Spleen (tissue), 11 donors: Measurements from ENCODE around the gene AKAP7. TPM values are rescaled to one million over a fixed set of nuclear protein-coding genes. Genes with fewer than 3 reads are reported as not detected.

Experiments used
- DNase-seq: peaks from one replicate; pipeline ENCODE4 v3.0.0-alpha.2; 2020
- H3K27ac ChIP-seq, 8 donors: fragments of 200-600 bp; sonication (generic) in 7 of 8; 1 replicate in 4 of 8; 2 replicates in 4 of 8; pipeline versions ENCODE4 v1.5.0 to v1.8.0; 2016 to 2021; ENCODE audit warnings: inconsistent platforms in 4 of 8, mild to moderate bottlenecking in 4 of 8, moderate library complexity in 1 of 8
- H3K27me3 ChIP-seq, 7 donors: fragments of 200-600 bp; sonication (generic) in 6 of 7; replicated peaks in 1 of 7; 1 replicate in 4 of 7; 2 replicates in 3 of 7; pipeline versions ENCODE4 v1.5.0 to v1.8.0; 2016 to 2021; ENCODE audit warnings: inconsistent platforms in 3 of 7, mild to moderate bottlenecking in 1 of 7
- H3K36me3 ChIP-seq, 6 donors: fragments of 200-600 bp; sonication (generic) in 5 of 6; 1 replicate in 4 of 6; 2 replicates in 2 of 6; pipeline versions ENCODE4 v1.5.0 to v1.8.0; 2016 to 2021; ENCODE audit warnings: inconsistent platforms in 2 of 6
- H3K4me1 ChIP-seq, 6 donors: fragments of 200-600 bp; sonication (generic) in 5 of 6; 1 replicate in 3 of 6; 2 replicates in 3 of 6; pipeline versions ENCODE4 v1.5.0 to v1.8.0; 2016 to 2021; ENCODE audit warnings: inconsistent platforms in 3 of 6
- H3K4me3 ChIP-seq, 8 donors: fragments of 200-600 bp; sonication (generic) in 7 of 8; 1 replicate in 4 of 8; 2 replicates in 4 of 8; pipeline versions ENCODE4 v1.5.0 to v1.8.0; 2016 to 2021; ENCODE audit warnings: inconsistent platforms in 4 of 8, mild to moderate bottlenecking in 4 of 8, moderate library complexity in 2 of 8
- H3K9me3 ChIP-seq, 8 donors: fragments of 200-600 bp; sonication (generic) in 7 of 8; 1 replicate in 4 of 8; 2 replicates in 4 of 8; pipeline versions ENCODE4 v1.5.0 to v1.8.0; 2016 to 2021; ENCODE audit warnings: inconsistent platforms in 4 of 8
- CTCF ChIP-seq, 11 experiments: fragments of 200-600 bp in 7 of 11; fragments of 450-650 bp in 4 of 11; sonication (generic) in 4 of 11; IDR thresholded peaks in 8 of 11; conservative IDR thresholded peaks in 3 of 11; 1 replicate in 7 of 11; 2 replicates in 4 of 11; pipeline versions ENCODE4 v1.4.0 to v1.8.0; 2016 to 2021; ENCODE audit warnings: antibody characterized with exemption in 11 of 11, inconsistent platforms in 4 of 11, mild to moderate bottlenecking in 1 of 11
- POLR2A ChIP-seq, 3 donors: fragments of 450-650 bp; IDR thresholded peaks; one replicate each; pipeline ENCODE4 v1.5.1; 2017; ENCODE audit warnings: antibody characterized with exemption in 3 of 3, mild to moderate bottlenecking in 1 of 3
- POLR2AphosphoS5 ChIP-seq, 3 donors: sonication (generic); formaldehyde crosslinking; IDR thresholded peaks; one replicate each; pipeline ENCODE4 v1.5.1; 2017; ENCODE audit warnings: antibody characterized with exemption in 3 of 3
- WGBS, 5 donors: extraction: QIAGEN DNeasy Blood & Tissue Kit in 3 of 5; methylation state at CpG; one replicate each; pipeline versions ENCODE4 v1.1.5 to v1.1.7; 2013 to 2018; 5-methylcytosine and 5-hydroxymethylcytosine counted together
- intact Hi-C: fragments of 100-400 bp; cut with DNase I; formaldehyde crosslinking; loops from one replicate; pipeline ENCODE4 v1.15.0; 2023; ENCODE audit warnings: low total_unique reads
- polyA plus RNA-seq, 3 donors: library from polyadenylated mRNA; stranded (reverse); fragments of 200-250 nt; gene quantifications; one replicate each; pipeline ENCODE4 v1.2.1, GENCODE V29; 2013
- total RNA-seq, 7 donors: library from RNA; depleted of rRNA in 3 of 7; stranded (reverse); fragments of >200 nt in 3 of 7; fragmentation: NEBNext Ultra II Directional in 4 of 7; extraction: Animal tissue kit (Norgen Biotek cat#: 25700) in 4 of 7; gene quantifications; one replicate each; pipeline versions ENCODE4 v1.1.0 to v1.2.1, GENCODE V29; 2016 to 2021
- donor health status: healthy with polysubstance abuse.
- donor health status: DM: no; HTN: no; CAD: no; lungs with moderate emphysema.
- donor health status: DM: no; HTN: no; CAD: no.
- donor health status: Bipolar disorder and iron deficiency.
- donor health status: healthy.
- donor health status: DM: no; HTN: no; CAD: no.
- donor health status: DM: yes; HTN: yes; CAD: no.

Gene AKAP7
- total and polyA plus RNA-seq, 10 donors, result 6.6 to 23.8 (median 12.0) TPM

GRCh38 chr6:131167773-131168172, 32.5 kb downstream of the AKAP7 start:
- H3K4me1 ChIP-seq, result no peaks in the 10 kb centered on the region
- no peak for DNase-seq
- WGBS, 5 donors, result 76 to 92% (median 79%) methylated on average over 3 of the region's 3 CpGs

DNA sequence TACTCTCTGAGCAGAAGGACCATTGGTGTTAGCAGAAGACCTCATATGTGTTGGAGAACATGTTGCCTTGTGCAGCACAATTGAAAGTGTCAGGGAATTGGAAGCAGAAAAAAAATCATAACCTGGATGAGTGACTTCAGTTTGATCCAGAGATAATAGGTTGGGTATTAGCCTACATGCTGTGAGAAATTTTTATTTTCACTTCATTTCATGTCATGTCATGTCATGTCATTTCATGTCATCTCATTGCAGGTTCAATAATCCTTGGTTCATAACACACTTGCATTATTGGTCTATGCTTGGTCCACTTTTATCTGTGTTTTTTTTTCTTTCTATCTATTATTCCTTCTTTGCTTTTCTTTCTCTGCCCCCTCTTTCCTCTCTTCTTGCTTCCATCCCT, 34.3 kb downstream of the AKAP7 start:
- TF ChIP-seq POLR2AphosphoS5 (IDR thresholded peaks at IDR 0.05) (no peak), POLR2A (IDR thresholded peaks at IDR 0.05) (no peak), CTCF (IDR thresholded peaks at IDR 0.05 in 8 of 11, conservative IDR thresholded peaks at IDR 0.05 in 3 of 11) (no peak)
- H3K4me1 ChIP-seq, result no peaks in the 10 kb centered on the region
- H3K4me3 ChIP-seq, result no peak overlapping the region
- H3K27me3 ChIP-seq, result no peaks in the 10 kb centered on the region
- H3K9me3 ChIP-seq, result no peaks in the 10 kb centered on the region
- H3K27ac ChIP-seq, result no peak overlapping the region
- intact Hi-C loops, result loop anchor here (10.0 kb wide), 1 partner anchor 365 kb away; no protein-coding TSS in a partner anchor
- peaks cover 0 to 22% (median 6%) of the 10 kb centered on the region in 6 donors for H3K36me3 ChIP-seq
- no peak for DNase-seq

More at GRCh38 chr6:131167773-131168172, 32.5 kb downstream of the AKAP7 start:
- Histone ChIP-seq H3K27ac (no peak overlapping the region), H3K36me3 (peaks cover 0 to 28% (median 6%) of the 10 kb centered on the region in 6 donors), H3K4me3 (no peak overlapping the region), H3K27me3 (no peaks in the 10 kb centered on the region), H3K9me3 (no peaks in the 10 kb centered on the region)
- intact Hi-C loops, result no loop called here
- TF ChIP-seq POLR2AphosphoS5 (IDR thresholded peaks at IDR 0.05) (no peak), CTCF (IDR thresholded peaks at IDR 0.05 in 8 of 11, conservative IDR thresholded peaks at IDR 0.05 in 3 of 11) (no peak), POLR2A (IDR thresholded peaks at IDR 0.05) (no peak)

GRCh38 chr6:131172222-131172621, 37.0 kb downstream of the AKAP7 start:
- Histone ChIP-seq H3K27me3 (no peaks in the 10 kb centered on the region), H3K4me3 (no peak overlapping the region), H3K4me1 (no peaks in the 10 kb centered on the region), H3K27ac (no peak overlapping the region), H3K36me3 (peaks cover 0 to 15% (median 3%) of the 10 kb centered on the region in 6 donors), H3K9me3 (no peaks in the 10 kb centered on the region)
- no peak for DNase-seq
- intact Hi-C loops, result loop anchor here (10.0 kb wide), 1 partner anchor 363 kb away; no protein-coding TSS in a partner anchor
- no peak for TF ChIP-seq CTCF (IDR thresholded peaks at IDR 0.05 in 8 of 11, conservative IDR thresholded peaks at IDR 0.05 in 3 of 11)
- no peak for TF ChIP-seq POLR2AphosphoS5 (IDR thresholded peaks at IDR 0.05)
- no peak for TF ChIP-seq POLR2A (IDR thresholded peaks at IDR 0.05)
- WGBS, 5 donors, result 76 to 100% (median 88%) methylated on average over 1 of the region's 1 CpG

DNA sequence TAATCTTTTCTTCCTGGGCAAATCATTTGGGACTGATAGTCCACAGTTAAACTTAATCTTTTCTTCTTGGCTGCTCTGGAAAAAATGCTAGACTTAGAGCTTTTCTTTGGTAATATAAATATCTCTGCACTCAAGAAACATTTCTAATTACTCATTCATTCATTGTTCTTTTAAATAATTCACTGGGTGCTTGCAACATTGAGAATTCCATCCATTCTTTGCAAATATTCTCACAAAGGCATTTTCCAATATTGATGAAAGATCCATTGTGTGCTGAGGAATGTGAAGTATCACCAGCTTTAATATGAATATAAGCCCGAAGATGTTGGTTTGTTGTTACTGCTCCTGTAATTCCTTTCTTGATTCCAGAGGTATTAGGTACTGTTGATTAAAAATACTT, 38.4 kb downstream of the AKAP7 start:
- 81 to 94% (median 85%) methylated on average over 1 of the region's 1 CpG for WGBS, 5 donors
- no peak overlapping the region for H3K4me3 ChIP-seq
- no peaks in the 10 kb centered on the region for H3K4me1 ChIP-seq
- H3K27ac ChIP-seq, result no peak overlapping the region
- H3K36me3 ChIP-seq, result peaks cover 0 to 29% (median 3%) of the 10 kb centered on the region in 6 donors
- intact Hi-C loops, result loop anchor here (10.0 kb wide), 1 partner anchor 361 kb away; no protein-coding TSS in a partner anchor
- no peaks in the 10 kb centered on the region for H3K9me3 ChIP-seq
- TF ChIP-seq POLR2AphosphoS5 (IDR thresholded peaks at IDR 0.05) (no peak), CTCF (IDR thresholded peaks at IDR 0.05 in 8 of 11, conservative IDR thresholded peaks at IDR 0.05 in 3 of 11) (no peak), POLR2A (IDR thresholded peaks at IDR 0.05) (no peak)
- no peaks in the 10 kb centered on the region for H3K27me3 ChIP-seq
- no peak for DNase-seq
